ENCODE data around the gene RFX1.

GRCh38 chr19:13977803-13978202 lies 28.3 kb downstream of the RFX1 start:
- TF ChIP-seq MAX (IDR thresholded peaks at IDR 0.05) (no peak), CTCF (IDR thresholded peaks at IDR 0.05; ENCODE audit: low read depth, low read length, missing input control) (no peak)

Data from liver (tissue), 2 donors.